ENCODE measurements around the gene VAV3. TPM values are rescaled to one million over a fixed set of nuclear protein-coding genes. Genes with fewer than 3 reads are reported as not detected.
A peak's percentile ranks its signal among the peaks of the same experiment; 100 is the strongest.

VAV3 gene
- total and polyA plus RNA-seq, 2 of the 13 experiments (the other 11 are each of a cell fraction or from before 2014, with no cell fraction given), result 15.9 to 29.8 TPM

GRCh38 chr1:107681001-107681479, 283.9 kb downstream of the VAV3 start (continued):
- peak; percentile 27; the same call in 1 of the 2 replicates for TF ChIP-seq FOXO1 (CRISPR knock-in tag; IDR thresholded peaks at IDR 0.05)
- TF ChIP-seq ZNF577 (CRISPR knock-in tag; IDR thresholded peaks at IDR 0.05; ENCODE audit: borderline replicate concordance, low read depth), result no peak
- TF ChIP-seq GFI1 (CRISPR knock-in tag; IDR thresholded peaks at IDR 0.05; ENCODE audit: borderline replicate concordance), result peak; percentile 77
- no peak for TF ChIP-seq KDM2A (CRISPR knock-in tag; IDR thresholded peaks at IDR 0.05; ENCODE audit: borderline replicate concordance, low read depth)
- no peak for TF ChIP-seq ATAD3A (CRISPR knock-in tag; IDR thresholded peaks at IDR 0.05)
- no peak for TF ChIP-seq ADNP (CRISPR knock-in tag; IDR thresholded peaks at IDR 0.05)
- no peak for TF ChIP-seq NFYC (CRISPR knock-in tag; IDR thresholded peaks at IDR 0.05)
- no peak for TF ChIP-seq YEATS4 (CRISPR knock-in tag; IDR thresholded peaks at IDR 0.05; ENCODE audit: borderline replicate concordance)
- no peak for TF ChIP-seq KLF11 (CRISPR knock-in tag; IDR thresholded peaks at IDR 0.05)
- TF ChIP-seq WIZ (CRISPR knock-in tag; IDR thresholded peaks at IDR 0.05), result no peak
- TF ChIP-seq ASH2L (IDR thresholded peaks at IDR 0.05; ENCODE audit: insufficient read length, low read depth, low read length), result peak; percentile 66
- TF ChIP-seq SOX5 (CRISPR knock-in tag; IDR thresholded peaks at IDR 0.05; ENCODE audit: borderline replicate concordance), result peak; percentile 96
- TF ChIP-seq ZNF121 (CRISPR knock-in tag; IDR thresholded peaks at IDR 0.05), result no peak
- TF ChIP-seq ZNF558 (CRISPR knock-in tag; IDR thresholded peaks at IDR 0.05; ENCODE audit: borderline replicate concordance), result peak; percentile 31; the same call in 1 of the 2 replicates
- no peak for TF ChIP-seq DR1 (CRISPR knock-in tag; IDR thresholded peaks at IDR 0.05)
- TF ChIP-seq TBX2 (CRISPR knock-in tag; IDR thresholded peaks at IDR 0.05; ENCODE audit: borderline replicate concordance), result peak; percentile 91
- TF ChIP-seq PPARG (CRISPR knock-in tag; conservative IDR thresholded peaks at IDR 0.05), result peak; percentile 47; the same call in 1 of the 2 replicates
- no peak for TF ChIP-seq MLLT10 (CRISPR knock-in tag; IDR thresholded peaks at IDR 0.05)
- TF ChIP-seq CEBPZ (IDR thresholded peaks at IDR 0.05; ENCODE audit: low read length), result no peak
- no peak for TF ChIP-seq KLF12 (CRISPR knock-in tag; IDR thresholded peaks at IDR 0.05; ENCODE audit: borderline replicate concordance)
- TF ChIP-seq DPF2 (CRISPR knock-in tag; IDR thresholded peaks at IDR 0.05; ENCODE audit: borderline replicate concordance, low read depth), result peak; percentile 31; the same call in 1 of the 2 replicates
- no peak for TF ChIP-seq ZNF574 (CRISPR knock-in tag; IDR thresholded peaks at IDR 0.05)
- 0 out of 2 replicates have a peak, but pooled peaks have one; percentile 25 for TF ChIP-seq ZNF281 (CRISPR knock-in tag; IDR thresholded peaks at IDR 0.05; ENCODE audit: borderline replicate concordance)
